Erythroblast (primary cell): ENCODE results near the gene PUM1.
"Not testable (repeated sequence)": the region's sequence is repeated elsewhere in the genome, so short reads cannot be mapped to it uniquely, and the experiment has no call there.

ENCODE experiments used
- GATA1 ChIP-seq: IDR thresholded peaks from 2 replicates; pipeline ENCODE4 v1.6.1; 2011; ENCODE audit warnings: low read depth, mild to moderate bottlenecking, control low read depth, low read length, moderate library complexity
- POLR2A ChIP-seq: IDR thresholded peaks from 2 replicates; pipeline ENCODE4 v1.6.1; 2011; ENCODE audit warnings: mild to moderate bottlenecking, low read length

GRCh38 chr1:30949487-30949838, 116.1 kb downstream of the PUM1 start:
- TF ChIP-seq POLR2A, GATA1: not testable (repeated sequence)
